Right ventricle myocardium superior (tissue), 1 donor: ENCODE measurements around the gene KRTAP6-1. TPM values are rescaled to one million over a fixed set of nuclear protein-coding genes. Genes with fewer than 3 reads are reported as not detected.

Experiments used
- ATAC-seq: fragments of 200-7000 bp; cut with Tn5 transposase; one replicate; pipeline ENCODE4 v1.9.1; 2020; ENCODE audit warnings: mild to moderate bottlenecking; ENCODE audit not compliant: poor library complexity
- DNase-seq: peaks from one replicate; pipeline ENCODE4 v3.0.0-alpha.2; 2020
- intact Hi-C: fragments of 100-400 bp; cut with DNase I; formaldehyde crosslinking; loops from one replicate; pipeline ENCODE4 v1.11.2; 2022
- long read RNA-seq: library from polyadenylated mRNA; unstranded; transcript quantifications from one replicate; pipeline ENCODE4 v2.0.0, GENCODE V29; 2021
- total RNA-seq: library from RNA; stranded (reverse); fragmentation: NEBNext Ultra II Directional; extraction: Animal tissue kit (Norgen Biotek cat#: 25700); gene quantifications from one replicate; pipeline ENCODE4 v1.2.1, GENCODE V29; 2021
- donor health status: DM: no; HTN: yes; CAD: no; lungs with severe emphysema.

The KRTAP6-1 gene
- total RNA-seq = not detected
- long read RNA-seq = 0 reads

GRCh38 chr21:30613836-30614235 lies at the start of gene KRTAP6-1:
TSS of gene KRTAP6-1 (minus strand) at chr21:30613930. CDS start at chr21:30613904, 26 bp downstream.
- intact Hi-C loops = no loop called here
- no peak for ATAC-seq

DNA sequence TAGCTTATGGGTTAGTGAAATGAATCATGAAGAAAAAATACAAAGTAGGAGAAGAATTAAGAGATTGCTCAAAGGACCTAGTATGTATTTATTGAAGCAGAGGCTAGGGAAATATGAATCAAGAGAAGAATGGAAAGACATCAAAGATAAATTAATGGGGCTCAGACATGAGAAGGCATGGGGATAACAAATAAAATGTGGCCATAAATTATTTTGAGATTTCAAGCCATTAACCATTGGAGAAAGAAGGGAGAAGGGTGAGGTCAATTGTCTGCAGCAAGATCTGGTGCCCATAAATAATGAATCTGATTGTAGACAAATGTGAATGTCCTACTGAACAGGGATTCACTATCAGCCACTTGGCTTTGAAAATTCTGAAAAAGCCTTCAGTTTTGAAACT lies 39.2 kb upstream of the KRTAP6-1 start:
- no peak for ATAC-seq
- DNase-seq = no peak
- intact Hi-C loops = no loop called here

More at GRCh38 chr21:30613836-30614235, at the start of gene KRTAP6-1:
- no peak for DNase-seq

- intact Hi-C loops = no loop called here
- DNase-seq = no peak
- ATAC-seq = no peak
Observed at GRCh38 chr21:30646904-30647414, 33.2 kb upstream of the KRTAP6-1 start.

GRCh38 chr21:30642564-30642963 lies 28.8 kb upstream of the KRTAP6-1 start, which contains the start of gene KRTAP20-3:
TSS of gene KRTAP20-3 (plus strand) at chr21:30642864.
- DNase-seq = no peak
- ATAC-seq = no peak
- intact Hi-C loops = no loop called here

- DNase-seq (no peak), ATAC-seq (no peak)
- intact Hi-C loops = no loop called here
Observed at GRCh38 chr21:30638686-30639085, 25.0 kb upstream of the KRTAP6-1 start.

GRCh38 chr21:30634906-30635305 lies 21.2 kb upstream of the KRTAP6-1 start, which contains the start of gene KRTAP20-2:
TSS of gene KRTAP20-2 (plus strand) at chr21:30635206. CDS start at chr21:30635264, 58 bp downstream.
- ATAC-seq = no peak
- intact Hi-C loops = no loop called here
- DNase-seq = no peak

GRCh38 chr21:30629200-30629599 lies 15.5 kb upstream of the KRTAP6-1 start:
- intact Hi-C loops = no loop called here
- ATAC-seq (no peak), DNase-seq (no peak)

- ATAC-seq (no peak), DNase-seq (no peak)
- intact Hi-C loops = no loop called here
Observed at GRCh38 chr21:30628109-30628508, 14.4 kb upstream of the KRTAP6-1 start.

DNA sequence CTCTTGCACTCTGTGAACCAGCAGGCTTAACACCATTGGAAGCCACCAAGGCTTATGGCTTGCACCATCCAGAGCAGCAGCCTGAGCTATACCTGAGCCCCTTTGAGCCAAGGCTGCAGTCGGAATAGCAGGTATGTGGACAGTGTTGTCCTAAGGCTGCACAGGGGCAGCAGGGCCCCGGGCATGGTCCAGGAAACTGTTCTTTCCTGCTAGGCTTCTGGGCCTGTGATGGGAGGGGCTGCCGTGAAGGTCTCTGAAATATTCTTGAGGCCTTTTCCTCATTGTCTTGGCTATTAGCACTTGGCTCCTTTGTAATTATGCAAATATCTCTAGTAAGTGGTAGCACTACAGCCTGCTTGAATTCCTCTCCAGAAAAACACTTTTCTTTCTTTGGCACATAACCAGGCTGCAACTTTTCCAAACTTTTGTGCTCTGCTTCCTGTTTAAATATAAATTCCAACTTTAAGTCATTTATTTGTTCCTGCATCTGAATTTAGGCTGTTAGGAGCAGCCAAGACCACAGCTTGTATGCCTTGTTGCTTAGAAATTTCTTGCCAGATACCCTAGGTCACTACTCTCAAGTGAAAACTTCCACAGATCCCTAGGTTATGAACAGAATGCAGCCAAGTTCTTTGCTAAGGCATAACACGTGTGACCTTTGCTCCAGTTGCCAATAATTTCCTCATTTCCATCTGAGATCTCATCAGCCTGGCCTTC lies 11.9 kb upstream of the KRTAP6-1 start:
- intact Hi-C loops = no loop called here
- no peak for DNase-seq
- ATAC-seq = no peak

GRCh38 chr21:30623362-30623761 lies 9.6 kb upstream of the KRTAP6-1 start:
- no peak for DNase-seq
- no peak for ATAC-seq
- intact Hi-C loops = no loop called here

- intact Hi-C loops = no loop called here
- ATAC-seq (no peak), DNase-seq (no peak)
Observed at GRCh38 chr21:30620522-30620921, 6.8 kb upstream of the KRTAP6-1 start, which contains the start of gene KRTAP20-4. TSS of gene KRTAP20-4 (plus strand) at chr21:30620627.

- DNase-seq = no peak
- intact Hi-C loops = no loop called here
- ATAC-seq = no peak
Observed at GRCh38 chr21:30620080-30620479, 6.3 kb upstream of the KRTAP6-1 start.

- intact Hi-C loops = no loop called here
- ATAC-seq (no peak), DNase-seq (no peak)
Observed at GRCh38 chr21:30616125-30616524, 2.4 kb upstream of the KRTAP6-1 start, which contains the start of gene KRTAP20-1. TSS of gene KRTAP20-1 (plus strand) at chr21:30616425. CDS start at chr21:30616455, 30 bp downstream.

GRCh38 chr21:30615199-30615598 lies 1.5 kb upstream of the KRTAP6-1 start:
- intact Hi-C loops = no loop called here
- ATAC-seq = no peak

GRCh38 chr21:30612132-30612531 lies 1.6 kb downstream of the KRTAP6-1 start:
- intact Hi-C loops = no loop called here
- ATAC-seq = no peak
- no peak for DNase-seq

More at GRCh38 chr21:30615199-30615598, 1.5 kb upstream of the KRTAP6-1 start:
- DNase-seq = no peak

DNA sequence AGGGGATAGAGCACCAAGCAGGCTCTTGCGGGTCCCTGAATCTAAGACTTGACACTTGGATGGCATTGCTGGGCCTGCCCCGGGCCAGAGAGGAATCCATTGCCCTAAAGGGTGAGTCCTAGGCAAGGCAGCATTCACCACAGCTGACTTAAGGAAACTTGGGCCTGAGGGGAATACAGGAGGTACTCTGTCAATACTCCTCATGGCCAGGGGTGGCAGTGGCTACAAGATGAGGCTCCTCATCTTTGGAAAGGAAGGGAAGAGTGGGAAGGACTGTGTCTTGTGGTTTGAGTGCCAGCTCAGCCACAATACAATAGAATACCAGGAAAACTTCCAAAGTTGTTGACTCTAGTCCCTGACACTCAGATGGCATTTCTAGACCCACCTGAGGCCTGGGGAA lies 7.8 kb downstream of the KRTAP6-1 start:
- DNase-seq = no peak
- ATAC-seq = no peak
- intact Hi-C loops = no loop called here

DNA sequence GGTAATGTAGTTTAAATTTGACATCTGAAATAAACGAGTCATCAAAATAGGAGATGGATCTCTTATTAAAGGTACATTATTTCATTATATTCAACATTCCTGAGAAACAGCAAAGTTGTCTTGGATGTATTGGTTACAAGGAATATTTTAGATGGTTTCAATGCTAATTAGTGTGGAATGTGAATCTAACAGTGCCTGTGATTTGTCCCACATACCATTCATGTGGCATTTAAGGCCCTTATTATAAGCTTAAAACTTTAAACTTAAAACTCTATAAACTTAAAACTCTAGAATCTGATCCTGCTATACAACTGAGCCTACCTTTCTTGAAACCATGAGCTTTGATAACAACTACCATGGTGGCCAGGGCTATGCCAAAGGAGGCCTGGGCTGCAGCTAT lies 12.9 kb downstream of the KRTAP6-1 start, which contains the start of gene KRTAP22-1:
KRTAP22-1 (plus strand) TSS at position 301 of the 400 bp plus-strand sequence.
- no peak for ATAC-seq
- intact Hi-C loops = no loop called here
- DNase-seq = no peak

DNA sequence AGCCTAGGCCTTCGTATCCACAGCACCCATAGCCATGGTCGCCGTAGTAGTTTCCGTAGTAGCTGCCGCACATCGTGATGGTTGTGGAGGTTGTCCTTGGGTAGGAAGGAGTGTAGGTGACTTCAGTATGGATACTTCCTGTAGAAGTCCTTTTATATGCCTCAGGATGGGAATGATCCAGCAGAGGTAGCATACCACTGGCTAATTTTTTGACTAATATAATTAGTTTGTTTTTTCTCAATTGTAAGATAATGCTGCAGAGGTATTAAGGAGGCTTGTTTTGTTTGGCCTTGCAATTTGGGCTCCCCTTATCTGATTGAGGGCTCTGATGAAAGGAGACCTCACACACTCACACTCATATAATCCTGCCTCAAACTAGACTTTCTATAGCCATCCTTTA lies 14.9 kb downstream of the KRTAP6-1 start, which contains the start of gene KRTAP6-2:
KRTAP6-2 (minus strand) TSS at position 101 of the 400 bp plus-strand sequence; CDS start at position 73, 28 bp downstream.
- intact Hi-C loops = no loop called here
- ATAC-seq (no peak), DNase-seq (no peak)

DNA sequence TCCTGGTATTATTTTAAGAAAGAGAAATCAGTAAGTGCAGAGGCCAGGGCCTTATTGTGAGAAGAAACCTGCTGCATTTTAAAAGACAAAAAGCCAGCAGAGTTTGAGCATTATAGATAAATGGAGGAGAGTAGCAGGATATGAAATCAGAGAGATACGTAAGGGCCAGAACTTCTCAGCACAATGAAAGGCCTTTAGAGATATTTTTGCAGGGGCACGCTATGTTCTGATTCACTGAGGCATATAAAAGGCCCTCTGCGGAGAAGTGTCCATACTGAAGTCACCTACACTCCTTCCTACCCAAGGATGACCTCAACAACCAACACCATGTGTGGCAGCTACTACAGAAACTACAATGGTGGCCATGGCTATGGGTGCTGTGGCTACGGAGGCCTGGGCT lies 21.6 kb downstream of the KRTAP6-1 start, which contains the start of gene KRTAP6-3:
KRTAP6-3 (plus strand) TSS at position 301 of the 400 bp plus-strand sequence; CDS start at position 307, 6 bp downstream.
- ATAC-seq (no peak), DNase-seq (no peak)
- intact Hi-C loops = no loop called here

DNA sequence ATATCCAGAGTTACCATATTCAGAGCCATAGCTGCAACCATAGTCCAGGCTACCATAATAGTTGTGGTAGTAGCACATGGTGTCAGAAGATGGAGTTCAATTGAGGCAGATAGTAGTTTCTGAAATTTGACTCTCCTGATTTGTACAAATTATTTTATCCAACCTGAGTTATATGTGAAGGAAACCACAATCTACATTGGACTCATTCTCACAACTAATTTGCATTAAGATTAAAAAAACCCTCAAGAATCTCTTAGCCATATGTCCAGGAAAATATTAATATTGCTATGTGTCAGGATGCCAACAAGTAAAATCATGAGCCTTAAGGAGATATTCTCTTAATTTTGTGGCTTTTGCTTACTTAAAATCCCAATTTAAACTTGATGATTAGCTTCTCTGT lies 23.4 kb downstream of the KRTAP6-1 start, which contains the start of gene KRTAP22-2:
KRTAP22-2 (minus strand) TSS at position 101 of the 400 bp plus-strand sequence.
- DNase-seq = no peak
- ATAC-seq = no peak
- intact Hi-C loops = no loop called here
